Measurements from ENCODE around the gene KLF7. TPM values are rescaled to one million over a fixed set of nuclear protein-coding genes. Genes with fewer than 3 reads are reported as not detected.

KLF7 gene
- total RNA-seq, 1 experiment from 2014 or later = 32.2 TPM

DNA sequence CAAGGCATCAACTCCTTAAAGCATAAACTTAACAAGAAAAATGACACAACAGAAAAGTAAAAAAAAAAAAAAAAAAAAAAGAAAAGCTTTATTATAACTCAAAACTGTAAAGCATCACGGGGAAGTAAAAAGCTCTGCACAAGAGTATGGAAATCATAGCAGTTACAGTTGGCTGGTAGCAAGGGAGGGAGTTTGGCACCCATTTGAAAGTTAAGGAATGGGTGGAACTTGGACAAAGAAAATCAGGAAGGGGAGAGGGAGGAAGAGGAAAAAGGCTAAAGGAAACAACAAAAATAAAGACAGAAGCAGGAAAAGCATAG is 8.6 kb downstream of the KLF7 start:
- whole genome bisulfite sequencing (ENCODE audit: extremely low coverage, insufficient read length, low lambda C conversion rate) = no CpG with 5 or more reads among the region's 1 CpG
- H3K23ac ChIP-seq (ENCODE audit: insufficient read length, low read depth, low read length) = no peak overlapping the region

More for the DNA sequence above, 8.6 kb downstream of the KLF7 start:
- TF ChIP-seq, protein P1, sequence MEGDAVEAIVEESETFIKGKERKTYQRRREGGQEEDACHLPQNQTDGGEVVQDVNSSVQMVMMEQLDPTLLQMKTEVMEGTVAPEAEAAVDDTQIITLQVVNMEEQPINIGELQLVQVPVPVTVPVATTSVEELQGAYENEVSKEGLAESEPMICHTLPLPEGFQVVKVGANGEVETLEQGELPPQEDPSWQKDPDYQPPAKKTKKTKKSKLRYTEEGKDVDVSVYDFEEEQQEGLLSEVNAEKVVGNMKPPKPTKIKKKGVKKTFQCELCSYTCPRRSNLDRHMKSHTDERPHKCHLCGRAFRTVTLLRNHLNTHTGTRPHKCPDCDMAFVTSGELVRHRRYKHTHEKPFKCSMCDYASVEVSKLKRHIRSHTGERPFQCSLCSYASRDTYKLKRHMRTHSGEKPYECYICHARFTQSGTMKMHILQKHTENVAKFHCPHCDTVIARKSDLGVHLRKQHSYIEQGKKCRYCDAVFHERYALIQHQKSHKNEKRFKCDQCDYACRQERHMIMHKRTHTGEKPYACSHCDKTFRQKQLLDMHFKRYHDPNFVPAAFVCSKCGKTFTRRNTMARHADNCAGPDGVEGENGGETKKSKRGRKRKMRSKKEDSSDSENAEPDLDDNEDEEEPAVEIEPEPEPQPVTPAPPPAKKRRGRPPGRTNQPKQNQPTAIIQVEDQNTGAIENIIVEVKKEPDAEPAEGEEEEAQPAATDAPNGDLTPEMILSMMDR (conservative IDR thresholded peaks at IDR 0.05) = no peak
- no peak overlapping the region for H3K4ac ChIP-seq (ENCODE audit: low read depth, low read length)
- no peaks in the 10 kb centered on the region for H3K27me3 ChIP-seq (ENCODE audit: insufficient read depth, low read length)
- H3K27ac Mint-ChIP-seq = no peak overlapping the region
- H3K27me3 Mint-ChIP-seq (ENCODE audit: low read depth) = no peaks in the 10 kb centered on the region
- no peak overlapping the region for H2AFZ ChIP-seq (ENCODE audit: low read length)
- H3K9ac ChIP-seq (ENCODE audit: extremely low read depth, insufficient read length, low read length) = no peak overlapping the region
- peaks cover 22% of the 10 kb centered on the region for H3K4me1 ChIP-seq (ENCODE audit: insufficient read depth, low read length)
- no peak overlapping the region for H3K27ac ChIP-seq (ENCODE audit: insufficient read length, low read depth, low read length)
- H3K14ac ChIP-seq (ENCODE audit: insufficient read depth, low read length) = no peak overlapping the region
- no peak overlapping the region for H4K8ac ChIP-seq (replicated peaks; ENCODE audit: insufficient read length, low read depth, low read length)
- H2BK120ac ChIP-seq (ENCODE audit: low read depth, low read length, poor library complexity, severe bottlenecking) = no peak overlapping the region
- H3K4me1 Mint-ChIP-seq = peaks cover 72 to 87% of the 10 kb centered on the region in 2 experiments
- no peak overlapping the region for H3K18ac ChIP-seq (ENCODE audit: insufficient read length, low read depth, low read length)
- H4K5ac ChIP-seq (ENCODE audit: insufficient read length, low read depth, low read length) = no peak overlapping the region
- H2AK5ac ChIP-seq (ENCODE audit: insufficient read length, low read length) = no peak overlapping the region
- no peaks in the 10 kb centered on the region for H3K79me1 ChIP-seq (ENCODE audit: insufficient read depth, low read depth, low read length, poor library complexity, severe bottlenecking)
- DNase-seq = no peak
- H4K20me1 ChIP-seq (ENCODE audit: control insufficient read depth, insufficient read depth, insufficient read length) = no peaks in the 10 kb centered on the region
- no peak overlapping the region for H3T11ph ChIP-seq (ENCODE audit: low read length)
- H3K23me2 ChIP-seq (ENCODE audit: insufficient read length, low read depth, low read length, poor library complexity, severe bottlenecking) = no peaks in the 10 kb centered on the region
- no peak overlapping the region for H3K4me3 Mint-ChIP-seq
- H2BK20ac ChIP-seq (ENCODE audit: low read depth, low read length, poor library complexity, severe bottlenecking) = no peak overlapping the region
- H4K91ac ChIP-seq (ENCODE audit: insufficient read length, low read depth, low read length) = no peak overlapping the region
- no peaks in the 10 kb centered on the region for H3K9me3 Mint-ChIP-seq
- no peaks in the 10 kb centered on the region for H3K9me3 ChIP-seq (ENCODE audit: control insufficient read depth, low read depth, low read length)
- peaks cover 36% of the 10 kb centered on the region; the same call in 1 of the 2 replicates for H3K79me2 ChIP-seq (ENCODE audit: insufficient read depth, low read length)
- H3K36me3 Mint-ChIP-seq (ENCODE audit: insufficient read depth in 1 of 3, low read depth in 3 of 3) = no peaks in the 10 kb centered on the region; a peak in 1 of 7 replicates
- no peak overlapping the region for H3K4me2 ChIP-seq (ENCODE audit: insufficient read depth, insufficient read length, low read length)
- no peak overlapping the region for H2BK15ac ChIP-seq (ENCODE audit: low read depth, low read length)
- H3K56ac ChIP-seq (ENCODE audit: insufficient read length, low read depth, low read length) = no peak overlapping the region
- H2BK5ac ChIP-seq (ENCODE audit: insufficient read length, low read length) = no peak overlapping the region
- no peak overlapping the region for H2BK12ac ChIP-seq (ENCODE audit: insufficient read length, low read depth, low read length)
